Testis (tissue), 2 donors: ENCODE measurements around the gene MYOM3.

Source experiments
- CTCF ChIP-seq, 3 experiments: fragments of 450-650 bp in 2 of 3; fragments of 200-600 bp in 1 of 3; sonication (generic) in 1 of 3; IDR thresholded peaks; one replicate each; pipeline ENCODE4 v1.5.1; 2016 to 2019; ENCODE audit warnings: antibody characterized with exemption in 3 of 3, mild to moderate bottlenecking in 2 of 3, moderate library complexity in 1 of 3
- POLR2A ChIP-seq: fragments of 450-650 bp; IDR thresholded peaks from one replicate; pipeline ENCODE4 v1.6.1; 2017; ENCODE audit warnings: antibody characterized with exemption, mild to moderate bottlenecking, moderate library complexity

DNA sequence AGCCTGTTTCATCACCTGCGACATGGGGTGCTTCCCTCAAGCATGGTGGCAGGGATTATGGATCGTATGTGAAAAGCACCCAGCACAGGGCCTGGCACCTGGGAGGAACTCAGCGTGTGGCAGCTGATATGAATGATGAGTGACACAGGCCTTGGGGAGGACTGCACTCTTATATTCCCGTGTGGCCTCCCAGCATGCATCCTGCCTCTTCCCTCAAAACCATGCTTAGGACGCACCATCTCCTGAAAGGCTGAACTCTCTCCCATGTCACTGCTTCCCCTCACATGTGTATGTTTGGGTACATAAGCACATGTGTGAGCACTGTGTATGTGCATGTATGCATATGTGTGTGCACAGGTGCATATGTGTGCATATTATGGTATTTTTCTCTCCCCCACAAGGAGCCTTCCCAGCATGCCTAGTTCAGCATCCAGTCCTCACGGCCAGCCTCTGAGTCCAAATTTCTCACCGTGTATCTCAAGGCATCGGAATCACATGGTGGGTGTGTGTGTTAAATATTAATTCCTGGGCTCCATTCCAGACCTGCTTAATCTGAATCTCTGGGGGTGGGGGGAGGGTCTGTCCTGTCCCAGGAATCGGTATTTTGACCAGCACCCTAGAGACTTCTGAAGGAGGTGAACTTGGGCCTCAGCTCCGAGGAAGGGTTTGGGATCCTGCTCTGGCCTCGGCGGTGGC lies 12.8 kb downstream of the MYOM3 start:
- TF ChIP-seq CTCF (IDR thresholded peaks at IDR 0.05) (no peak), POLR2A (no peak)
